GM18499 (cell line): ENCODE data around the gene GGCX.
"Not testable (repeated sequence)": the region's sequence is repeated elsewhere in the genome, so short reads cannot be mapped to it uniquely, and the experiment has no call there.

ENCODE experiments used
- ATAC-seq: cut with Tn5 transposase; IDR thresholded peaks from one replicate; pipeline ENCODE4 v1.9.1; 2021; ENCODE audit warnings: moderate number of reproducible peaks; ENCODE audit not compliant: insufficient read depth, unreplicated experiment

Gene GGCX

GRCh38 chr2:85595301-85596025 is 34.2 kb upstream of the GGCX start, which contains the start of gene RNF181:
RNF181 (plus strand) TSS chr2:85595745; CDS start chr2:85595764, 19 bp downstream.
- ATAC-seq = peak; percentile 98

GRCh38 chr2:85594715-85595300 is 33.5 kb upstream of the GGCX start:
- ATAC-seq = no peak

GRCh38 chr2:85593023-85593422 is 31.7 kb upstream of the GGCX start:
- no peak for ATAC-seq

GRCh38 chr2:85592299-85592698 is 31.0 kb upstream of the GGCX start:
- ATAC-seq = not testable (repeated sequence)

- ATAC-seq = no peak
These were observed 30.3 kb upstream of the GGCX start for GRCh38 chr2:85591563-85591962.

- ATAC-seq = no peak
These were observed 29.7 kb upstream of the GGCX start for GRCh38 chr2:85590950-85591349.

- ATAC-seq = no peak
These were observed 28.9 kb upstream of the GGCX start for GRCh38 chr2:85589982-85590791.

GRCh38 chr2:85589181-85589580 is 27.9 kb upstream of the GGCX start:
- ATAC-seq = no peak

GRCh38 chr2:85588645-85589044 is 27.4 kb upstream of the GGCX start:
- no peak for ATAC-seq

GRCh38 chr2:85588236-85588635 is 26.9 kb upstream of the GGCX start:
- no peak for ATAC-seq

GRCh38 chr2:85585781-85586105 is 24.4 kb upstream of the GGCX start:
- ATAC-seq = no peak

- ATAC-seq = no peak
These were observed 23.8 kb upstream of the GGCX start for GRCh38 chr2:85584857-85585780.

- ATAC-seq = no peak
These were observed 23.1 kb upstream of the GGCX start, which contains the start of gene VAMP5 for GRCh38 chr2:85584354-85584856. VAMP5 (plus strand) TSS chr2:85584431; CDS start chr2:85584491, 60 bp downstream.

- no peak for ATAC-seq
These were observed 22.5 kb upstream of the GGCX start for GRCh38 chr2:85583667-85584353.

GRCh38 chr2:85582492-85582891 is 21.2 kb upstream of the GGCX start:
- no peak for ATAC-seq

GRCh38 chr2:85580206-85580605 is 18.9 kb upstream of the GGCX start:
- no peak for ATAC-seq

GRCh38 chr2:85579266-85579935 is 18.1 kb upstream of the GGCX start:
- ATAC-seq = no peak

GRCh38 chr2:85578243-85579180 is 17.2 kb upstream of the GGCX start:
- no peak for ATAC-seq
